Measurements from ENCODE around the gene SPO11. TPM values are rescaled to one million over a fixed set of nuclear protein-coding genes. Genes with fewer than 3 reads are reported as not detected.

The SPO11 gene
- total and polyA plus RNA-seq, 2 of the 13 experiments (the other 11 are each of a cell fraction or from before 2014, with no cell fraction given) = not detected

DNA sequence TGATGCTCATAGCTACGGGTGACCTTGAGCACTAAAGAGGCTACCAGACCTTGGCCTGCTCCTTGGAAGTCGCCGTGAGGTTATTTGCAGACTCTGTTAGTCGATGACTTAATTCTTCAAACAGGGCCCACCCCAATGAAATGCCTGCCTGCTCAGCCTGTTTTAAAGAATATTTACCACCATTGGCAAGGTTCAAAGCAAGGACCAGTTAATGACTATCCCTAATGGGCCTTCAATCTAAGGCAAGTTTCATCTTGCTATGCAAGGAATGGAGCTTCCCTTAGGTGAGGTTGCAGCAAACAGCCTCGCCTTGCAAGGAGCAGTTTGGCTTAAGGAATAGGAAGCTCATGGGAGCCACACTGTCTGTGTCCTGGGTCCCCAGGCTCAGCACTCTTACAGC, 22.9 kb upstream of the SPO11 start (continued):
- TF ChIP-seq, protein P1, sequence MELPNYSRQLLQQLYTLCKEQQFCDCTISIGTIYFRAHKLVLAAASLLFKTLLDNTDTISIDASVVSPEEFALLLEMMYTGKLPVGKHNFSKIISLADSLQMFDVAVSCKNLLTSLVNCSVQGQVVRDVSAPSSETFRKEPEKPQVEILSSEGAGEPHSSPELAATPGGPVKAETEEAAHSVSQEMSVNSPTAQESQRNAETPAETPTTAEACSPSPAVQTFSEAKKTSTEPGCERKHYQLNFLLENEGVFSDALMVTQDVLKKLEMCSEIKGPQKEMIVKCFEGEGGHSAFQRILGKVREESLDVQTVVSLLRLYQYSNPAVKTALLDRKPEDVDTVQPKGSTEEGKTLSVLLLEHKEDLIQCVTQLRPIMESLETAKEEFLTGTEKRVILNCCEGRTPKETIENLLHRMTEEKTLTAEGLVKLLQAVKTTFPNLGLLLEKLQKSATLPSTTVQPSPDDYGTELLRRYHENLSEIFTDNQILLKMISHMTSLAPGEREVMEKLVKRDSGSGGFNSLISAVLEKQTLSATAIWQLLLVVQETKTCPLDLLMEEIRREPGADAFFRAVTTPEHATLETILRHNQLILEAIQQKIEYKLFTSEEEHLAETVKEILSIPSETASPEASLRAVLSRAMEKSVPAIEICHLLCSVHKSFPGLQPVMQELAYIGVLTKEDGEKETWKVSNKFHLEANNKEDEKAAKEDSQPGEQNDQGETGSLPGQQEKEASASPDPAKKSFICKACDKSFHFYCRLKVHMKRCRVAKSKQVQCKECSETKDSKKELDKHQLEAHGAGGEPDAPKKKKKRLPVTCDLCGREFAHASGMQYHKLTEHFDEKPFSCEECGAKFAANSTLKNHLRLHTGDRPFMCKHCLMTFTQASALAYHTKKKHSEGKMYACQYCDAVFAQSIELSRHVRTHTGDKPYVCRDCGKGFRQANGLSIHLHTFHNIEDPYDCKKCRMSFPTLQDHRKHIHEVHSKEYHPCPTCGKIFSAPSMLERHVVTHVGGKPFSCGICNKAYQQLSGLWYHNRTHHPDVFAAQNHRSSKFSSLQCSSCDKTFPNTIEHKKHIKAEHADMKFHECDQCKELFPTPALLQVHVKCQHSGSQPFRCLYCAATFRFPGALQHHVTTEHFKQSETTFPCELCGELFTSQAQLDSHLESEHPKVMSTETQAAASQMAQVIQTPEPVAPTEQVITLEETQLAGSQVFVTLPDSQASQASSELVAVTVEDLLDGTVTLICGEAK (IDR thresholded peaks at IDR 0.05) = no peak
- TF ChIP-seq, protein P1 (CRISPR knock-in tag; IDR thresholded peaks at IDR 0.05) = no peak
- TF ChIP-seq ZFAT (CRISPR knock-in tag; conservative IDR thresholded peaks at IDR 0.05) (no peak), HNRNPUL1 (IDR thresholded peaks at IDR 0.05; ENCODE audit: low read depth, low read length) (no peak), BRD4 (CRISPR knock-in tag; IDR thresholded peaks at IDR 0.05) (no peak), ZNF143 (CRISPR knock-in tag; IDR thresholded peaks at IDR 0.05) (no peak), RFX1 (IDR thresholded peaks at IDR 0.05) (no peak), ZNF614 (CRISPR knock-in tag; IDR thresholded peaks at IDR 0.05; ENCODE audit: borderline replicate concordance) (no peak)
- TF ChIP-seq, protein P2, sequence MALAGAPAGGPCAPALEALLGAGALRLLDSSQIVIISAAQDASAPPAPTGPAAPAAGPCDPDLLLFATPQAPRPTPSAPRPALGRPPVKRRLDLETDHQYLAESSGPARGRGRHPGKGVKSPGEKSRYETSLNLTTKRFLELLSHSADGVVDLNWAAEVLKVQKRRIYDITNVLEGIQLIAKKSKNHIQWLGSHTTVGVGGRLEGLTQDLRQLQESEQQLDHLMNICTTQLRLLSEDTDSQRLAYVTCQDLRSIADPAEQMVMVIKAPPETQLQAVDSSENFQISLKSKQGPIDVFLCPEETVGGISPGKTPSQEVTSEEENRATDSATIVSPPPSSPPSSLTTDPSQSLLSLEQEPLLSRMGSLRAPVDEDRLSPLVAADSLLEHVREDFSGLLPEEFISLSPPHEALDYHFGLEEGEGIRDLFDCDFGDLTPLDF (CRISPR knock-in tag; IDR thresholded peaks at IDR 0.05) = no peak
